OCI-LY1 (cell line): Measurements from ENCODE around the gene ZKSCAN8.
"Not testable (repeated sequence)": the region's sequence is repeated elsewhere in the genome, so short reads cannot be mapped to it uniquely, and the experiment has no call there.

Experiments used
- H2AFZ ChIP-seq: fragments of 200-600 bp; sonication (generic), shearing (Covaris generic); 2 replicates; pipeline ENCODE4 v1.6.0; 2014; ENCODE audit warnings: antibody characterized with exemption, mild to moderate bottlenecking, low read length
- H3F3A ChIP-seq: fragments of 200-600 bp; sonication (generic), shearing (Covaris generic); 2 replicates; pipeline ENCODE4 v1.6.0; 2014; ENCODE audit warnings: mild to moderate bottlenecking, antibody characterized with exemption, low read length, moderate library complexity; ENCODE audit not compliant: insufficient read depth
- H3K27ac ChIP-seq: fragments of 200-600 bp; sonication (generic); 2 replicates; pipeline ENCODE4 v1.5.1; 2014; ENCODE audit warnings: low read length, mixed run types, mild to moderate bottlenecking, low read depth; ENCODE audit not compliant: poor library complexity, severe bottlenecking
- H3K27me3 ChIP-seq: fragments of 200-600 bp; sonication (generic); 2 replicates; pipeline ENCODE4 v1.6.0; 2014; ENCODE audit warnings: antibody characterized with exemption, mild to moderate bottlenecking, low read length, moderate library complexity; ENCODE audit not compliant: insufficient read depth
- H3K36me3 ChIP-seq: fragments of 200-600 bp; sonication (generic); 2 replicates; pipeline ENCODE4 v1.6.1; 2014; ENCODE audit warnings: mild to moderate bottlenecking, antibody characterized with exemption, low read length, moderate library complexity, mixed read lengths; ENCODE audit not compliant: insufficient read depth
- H3K4me1 ChIP-seq: fragments of 200-600 bp; sonication (generic); 2 replicates; pipeline ENCODE4 v1.5.1; 2014; ENCODE audit warnings: mild to moderate bottlenecking, low read length, moderate library complexity; ENCODE audit not compliant: insufficient read depth, severe bottlenecking
- H3K4me2 ChIP-seq: fragments of 200-600 bp; sonication (generic), shearing (Covaris generic); 2 replicates; pipeline ENCODE4 v1.6.1; 2014; ENCODE audit warnings: low read length
- H3K4me3 ChIP-seq: fragments of 200-600 bp; sonication (generic); 2 replicates; pipeline ENCODE4 v1.5.1; 2014; ENCODE audit warnings: low read length, low read depth, mild to moderate bottlenecking, mixed read lengths; ENCODE audit not compliant: poor library complexity, severe bottlenecking
- H3K79me2 ChIP-seq: fragments of 200-600 bp; shearing (Covaris generic); 2 replicates; pipeline ENCODE4 v1.6.1; 2016; ENCODE audit warnings: mixed run types, low read length, mixed read lengths; ENCODE audit not compliant: insufficient read depth
- H3K9ac ChIP-seq: fragments of 200-600 bp; sonication (generic), shearing (Covaris generic); 2 replicates; pipeline ENCODE4 v1.6.1; 2014; ENCODE audit warnings: mild to moderate bottlenecking, low read length, mixed read lengths
- H3K9me2 ChIP-seq: fragments of 200-600 bp; sonication (generic), shearing (Covaris generic); 2 replicates; pipeline ENCODE4 v1.6.1; 2014; ENCODE audit warnings: low read depth, mild to moderate bottlenecking, low read length, mixed read lengths
- H3K9me3 ChIP-seq: fragments of 200-600 bp; shearing (Covaris generic); 2 replicates; pipeline ENCODE4 v1.6.1; 2014; ENCODE audit warnings: low read length, mixed read lengths
- H4K20me1 ChIP-seq: fragments of 200-600 bp; sonication (generic), shearing (Covaris generic); 2 replicates; pipeline ENCODE4 v1.6.0; 2016; ENCODE audit warnings: mild to moderate bottlenecking, low read length; ENCODE audit not compliant: insufficient read depth
- EZH2 ChIP-seq: fragments of 200-600 bp; sonication (generic), shearing (Covaris generic); IDR thresholded peaks from 2 replicates; pipeline ENCODE4 v1.8.0; 2017; ENCODE audit warnings: borderline replicate concordance, mixed run types, mild to moderate bottlenecking, antibody characterized with exemption, low read length, moderate library complexity, mixed read lengths
- TF ChIP-seq, protein P1 (sequence below): fragments of 200-600 bp; sonication (generic), shearing (Covaris generic); IDR thresholded peaks from 2 replicates; pipeline ENCODE4 v1.5.1; 2017; ENCODE audit warnings: mild to moderate bottlenecking, antibody characterized with exemption, low read length, moderate library complexity, mixed read lengths

ZKSCAN8 gene

DNA sequence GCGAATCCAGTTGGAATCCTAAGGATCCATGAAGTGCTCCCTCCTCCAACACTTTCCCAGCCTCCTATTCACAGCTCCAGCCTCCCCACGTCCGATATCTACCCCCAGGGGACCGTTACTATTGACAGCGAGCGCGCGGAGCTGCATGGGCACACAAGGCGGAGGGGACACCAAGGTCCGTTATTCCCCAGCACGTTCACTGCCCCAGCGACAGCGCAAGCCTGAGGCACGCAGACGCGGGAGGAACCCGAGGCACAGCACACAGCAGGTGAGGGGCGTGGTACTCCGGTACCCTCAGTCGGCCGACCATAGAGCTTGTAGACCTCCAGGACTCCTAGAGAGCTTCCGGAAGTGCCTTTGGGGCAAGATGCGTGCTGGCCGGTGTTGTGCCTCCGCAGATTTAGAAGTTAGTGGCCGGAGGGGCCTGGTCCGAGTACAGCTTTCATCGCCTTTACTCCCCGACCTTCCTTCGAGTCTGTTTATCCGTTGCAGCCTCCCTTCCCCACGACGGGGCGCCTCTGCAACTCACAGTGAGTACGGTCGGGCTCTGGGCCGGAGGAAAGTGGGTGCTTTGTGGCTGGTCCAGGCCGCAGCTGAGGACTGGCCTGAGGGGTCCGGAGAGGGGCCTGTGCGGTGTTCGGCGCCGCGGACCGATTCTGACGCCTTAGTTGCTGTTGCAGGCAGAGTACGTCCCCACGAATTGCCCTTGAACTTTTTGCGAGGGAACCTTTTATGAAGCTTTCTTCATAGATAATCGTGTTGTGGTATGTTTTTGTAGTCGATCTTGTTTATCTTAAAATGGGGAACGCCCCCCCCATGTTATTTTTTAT lies at the start of gene ZKSCAN8:
TSS of gene ZKSCAN8 (plus strand) at position 384 of the 830 bp plus-strand sequence. CDS start 6,525 bp downstream, outside the sequence.
- no peaks in the 10 kb centered on the region for H4K20me1 ChIP-seq
- peaks cover 35% of the 10 kb centered on the region for H3K4me1 ChIP-seq
- H3K4me2 ChIP-seq: peak within 1 kb of the TSS; percentile 89
- peak within 1 kb of the TSS; percentile 91 for H3K4me3 ChIP-seq
- TF ChIP-seq, protein P1, sequence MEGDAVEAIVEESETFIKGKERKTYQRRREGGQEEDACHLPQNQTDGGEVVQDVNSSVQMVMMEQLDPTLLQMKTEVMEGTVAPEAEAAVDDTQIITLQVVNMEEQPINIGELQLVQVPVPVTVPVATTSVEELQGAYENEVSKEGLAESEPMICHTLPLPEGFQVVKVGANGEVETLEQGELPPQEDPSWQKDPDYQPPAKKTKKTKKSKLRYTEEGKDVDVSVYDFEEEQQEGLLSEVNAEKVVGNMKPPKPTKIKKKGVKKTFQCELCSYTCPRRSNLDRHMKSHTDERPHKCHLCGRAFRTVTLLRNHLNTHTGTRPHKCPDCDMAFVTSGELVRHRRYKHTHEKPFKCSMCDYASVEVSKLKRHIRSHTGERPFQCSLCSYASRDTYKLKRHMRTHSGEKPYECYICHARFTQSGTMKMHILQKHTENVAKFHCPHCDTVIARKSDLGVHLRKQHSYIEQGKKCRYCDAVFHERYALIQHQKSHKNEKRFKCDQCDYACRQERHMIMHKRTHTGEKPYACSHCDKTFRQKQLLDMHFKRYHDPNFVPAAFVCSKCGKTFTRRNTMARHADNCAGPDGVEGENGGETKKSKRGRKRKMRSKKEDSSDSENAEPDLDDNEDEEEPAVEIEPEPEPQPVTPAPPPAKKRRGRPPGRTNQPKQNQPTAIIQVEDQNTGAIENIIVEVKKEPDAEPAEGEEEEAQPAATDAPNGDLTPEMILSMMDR: no peak
- no peak for TF ChIP-seq EZH2
- peaks cover 24% of the 10 kb centered on the region for H3K79me2 ChIP-seq
- peak within 1 kb of the TSS; percentile 89 for H2AFZ ChIP-seq
- H3K27ac ChIP-seq: peak within 1 kb of the TSS; percentile 62
- H3F3A ChIP-seq: no peaks in the 10 kb centered on the region
- H3K27me3 ChIP-seq: no peaks in the 10 kb centered on the region
- H3K9ac ChIP-seq: peak within 1 kb of the TSS; percentile 88
- H3K9me2 ChIP-seq: no peaks in the 10 kb centered on the region
- peaks cover 23% of the 10 kb centered on the region for H3K36me3 ChIP-seq
- H3K9me3 ChIP-seq: no peaks in the 10 kb centered on the region

- Histone ChIP-seq H3K9me3 (peaks cover 10% of the 10 kb centered on the region; the same call in 1 of the 2 replicates), H3K4me1 (peaks cover 14% of the 10 kb centered on the region)
- H3K27ac ChIP-seq, H3K4me2 ChIP-seq, H4K20me1 ChIP-seq, H2AFZ ChIP-seq, H3K27me3 ChIP-seq, H3K9me2 ChIP-seq, H3K4me3 ChIP-seq, H3F3A ChIP-seq, H3K9ac ChIP-seq, H3K36me3 ChIP-seq, H3K79me2 ChIP-seq: not testable (repeated sequence)
Measured at GRCh38 chr6:28102222-28102621, 39.5 kb upstream of the ZKSCAN8 start.

GRCh38 chr6:28102699-28103098 lies 39.0 kb upstream of the ZKSCAN8 start:
- not testable (repeated sequence) for H3K4me2 ChIP-seq, H3K9ac ChIP-seq, H3K9me3 ChIP-seq, H3K27me3 ChIP-seq, H3K79me2 ChIP-seq, H3K27ac ChIP-seq, H3K36me3 ChIP-seq, H3K9me2 ChIP-seq, H4K20me1 ChIP-seq, H2AFZ ChIP-seq, H3K4me3 ChIP-seq, H3F3A ChIP-seq
- peaks cover 14% of the 10 kb centered on the region for H3K4me1 ChIP-seq

DNA sequence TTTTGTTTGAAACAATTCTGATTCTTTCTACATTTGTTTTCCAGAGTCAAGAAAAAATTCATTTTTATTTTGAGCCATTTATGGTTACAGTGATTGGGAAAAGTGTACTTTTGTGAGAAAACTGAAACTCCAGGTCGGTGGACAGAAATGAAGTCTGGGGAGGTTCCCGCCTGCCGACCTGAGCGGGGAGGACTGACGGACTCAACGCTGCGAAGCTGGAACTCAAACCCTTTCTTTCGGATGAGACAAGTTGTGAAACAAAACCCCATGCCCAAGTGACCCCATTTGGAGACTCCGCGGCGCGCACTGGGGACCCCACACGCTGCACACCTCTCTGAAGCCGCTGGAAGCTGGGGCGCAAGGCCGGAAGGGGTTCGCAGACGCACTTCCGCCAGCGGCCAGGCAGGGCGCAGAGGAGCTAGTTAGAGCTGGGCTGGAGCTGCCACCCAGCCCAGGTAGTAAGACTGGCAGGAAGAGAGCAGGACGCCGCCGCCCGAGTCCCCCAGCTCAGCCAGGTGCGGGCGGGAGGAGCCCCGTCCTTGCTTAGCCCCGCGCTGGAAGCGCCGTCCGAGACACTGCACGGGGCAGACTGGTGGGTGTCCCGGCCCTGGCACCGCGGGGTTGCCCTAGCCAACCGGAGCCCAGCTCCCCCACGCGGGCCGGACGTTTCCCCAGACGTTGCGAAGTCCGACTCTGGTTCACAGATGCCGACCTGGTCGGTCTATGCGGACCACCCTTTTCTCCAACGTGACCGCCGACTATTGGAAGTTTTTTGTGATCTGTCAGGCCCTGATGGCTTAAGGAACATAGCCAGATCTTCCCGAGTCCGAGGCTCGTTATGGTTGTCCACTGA lies 37.1 kb upstream of the ZKSCAN8 start:
- Histone ChIP-seq H3K4me1 (peaks cover 14% of the 10 kb centered on the region), H3K27me3 (no peaks in the 10 kb centered on the region), H3K79me2 (no peaks in the 10 kb centered on the region), H3K4me2 (peak overlapping the region; percentile 79), H3K9me2 (no peaks in the 10 kb centered on the region), H3K27ac (peak overlapping the region; percentile 57), H4K20me1 (no peaks in the 10 kb centered on the region), H3K9me3 (no peaks in the 10 kb centered on the region; the same call in 1 of the 2 replicates), H3K9ac (peak overlapping the region; percentile 83), H3K4me3 (peak overlapping the region; percentile 77), H3K36me3 (no peaks in the 10 kb centered on the region), H2AFZ (peak overlapping the region; percentile 73), H3F3A (no peaks in the 10 kb centered on the region)
- TF ChIP-seq, protein P1: peak; percentile 53
- TF ChIP-seq EZH2: no peak
